ENCODE data around the gene AFF4. TPM values are rescaled to one million over a fixed set of nuclear protein-coding genes. Genes with fewer than 3 reads are reported as not detected.
A peak's percentile ranks its signal among the peaks of the same experiment; 100 is the strongest.

The AFF4 gene
- polyA plus RNA-seq, 3 donors = 9.7 to 17.7 (median 17.6) TPM

DNA sequence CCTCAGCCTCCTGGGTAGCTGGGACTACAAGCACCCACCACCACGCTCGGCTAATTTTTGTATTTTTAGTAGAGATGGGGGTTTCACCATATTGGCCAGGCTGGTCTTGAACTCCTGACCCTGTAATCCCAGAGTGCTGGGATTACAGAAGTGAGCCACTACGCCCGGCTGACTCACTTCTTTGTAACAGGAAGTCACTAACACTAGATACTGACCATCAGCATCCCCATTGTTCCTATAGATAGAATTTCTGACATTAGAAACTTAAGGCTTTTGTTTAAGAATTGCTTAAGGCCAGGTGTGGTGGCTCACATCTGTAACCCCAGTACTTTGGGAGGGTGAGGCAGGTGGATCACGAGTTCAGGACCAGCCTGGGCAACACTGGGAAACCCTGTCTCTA, 47.8 kb downstream of the AFF4 start:
- Histone ChIP-seq H3K9me3 (replicated peaks in 1 of 2; ENCODE audit: control insufficient read depth in 1 of 2, insufficient read depth in 1 of 2, low read length in 2 of 2) (no peaks in the 10 kb centered on the region), H3K9ac (ENCODE audit: insufficient read depth, low read length, poor library complexity, severe bottlenecking) (no peak overlapping the region), H4K20me1 (ENCODE audit: insufficient read depth, low read length) (peaks cover 48% of the 10 kb centered on the region), H3K36me3 (replicated peaks in 1 of 2; ENCODE audit: control insufficient read depth in 1 of 2, insufficient read depth in 2 of 2, low read length in 2 of 2) (peaks cover 33 to 73% of the 10 kb centered on the region in 2 donors), H3K4me2 (replicated peaks; ENCODE audit: extremely low read depth, low read length, poor library complexity, severe bottlenecking) (no peak overlapping the region), H3K27me3 (ENCODE audit: control insufficient read depth in 2 of 2, insufficient read depth in 2 of 2, low read length in 2 of 2) (no peaks in the 10 kb centered on the region), H3K4me3 (replicated peaks in 1 of 3; ENCODE audit: low read depth in 2 of 3, low read length in 3 of 3) (no peak overlapping the region), H3K4me1 (ENCODE audit: control insufficient read depth in 1 of 2, insufficient read depth in 2 of 2, low read length in 2 of 2) (peaks cover 3 to 8% of the 10 kb centered on the region in 2 donors), H2AFZ (ENCODE audit: insufficient read depth, low read depth, low read length, poor library complexity, severe bottlenecking) (no peak overlapping the region), H3K79me2 (ENCODE audit: insufficient read depth, low read length) (peaks cover 9% of the 10 kb centered on the region), H3K27ac (ENCODE audit: low read depth in 1 of 2, low read length in 2 of 2) (peak overlapping the region in 1 of 2 donors; percentile 1)
- DNase-seq = peak; percentile 53 to 55 (median 53)
- Mint-ChIP-seq H3K4me3 (no peak overlapping the region), H3K27ac (peak overlapping the region in 6 of 7 donors; percentile 48 to 82 (median 70)), H3K4me1 (peaks cover 10% of the 10 kb centered on the region), H3K27me3 (ENCODE audit: low read depth in 3 of 3) (no peaks in the 10 kb centered on the region), H3K9me3 (no peaks in the 10 kb centered on the region), H3K36me3 (peaks cover 48 to 78% of the 10 kb centered on the region in 2 donors)
- WGBS (ENCODE audit: insufficient coverage) = no CpG with 5 or more reads among the region's 5 CpGs
- intact Hi-C loops (cut with micrococcal nuclease) = loop anchor here in 1 of 2 donors (10.0 kb wide), 1 partner anchor 49 kb away; the partner anchor contains the start of gene AFF4
- TF ChIP-seq CTCF (IDR thresholded peaks at IDR 0.05) = no peak

- Mint-ChIP-seq H3K4me3 (no peak overlapping the region), H3K27me3 (ENCODE audit: low read depth in 3 of 3) (no peaks in the 10 kb centered on the region), H3K36me3 (peaks cover 45 to 59% of the 10 kb centered on the region in 2 donors), H3K27ac (no peak overlapping the region), H3K4me1 (peaks cover 5% of the 10 kb centered on the region), H3K9me3 (no peaks in the 10 kb centered on the region)
- no CpG with 5 or more reads among the region's 1 CpG for WGBS (ENCODE audit: insufficient coverage)
- no peak for TF ChIP-seq CTCF (IDR thresholded peaks at IDR 0.05)
- Histone ChIP-seq H4K20me1 (ENCODE audit: insufficient read depth, low read length) (peaks cover 56% of the 10 kb centered on the region), H3K79me2 (ENCODE audit: insufficient read depth, low read length) (no peaks in the 10 kb centered on the region), H3K9ac (ENCODE audit: insufficient read depth, low read length, poor library complexity, severe bottlenecking) (no peak overlapping the region), H3K36me3 (replicated peaks in 1 of 2; ENCODE audit: control insufficient read depth in 1 of 2, insufficient read depth in 2 of 2, low read length in 2 of 2) (peaks cover 40 to 52% of the 10 kb centered on the region in 2 donors), H3K4me1 (ENCODE audit: control insufficient read depth in 1 of 2, insufficient read depth in 2 of 2, low read length in 2 of 2) (no peaks in the 10 kb centered on the region), H3K9me3 (replicated peaks in 1 of 2; ENCODE audit: control insufficient read depth in 1 of 2, insufficient read depth in 1 of 2, low read length in 2 of 2) (no peaks in the 10 kb centered on the region), H2AFZ (ENCODE audit: insufficient read depth, low read depth, low read length, poor library complexity, severe bottlenecking) (no peak overlapping the region), H3K27me3 (ENCODE audit: control insufficient read depth in 2 of 2, insufficient read depth in 2 of 2, low read length in 2 of 2) (no peaks in the 10 kb centered on the region), H3K4me3 (replicated peaks in 1 of 3; ENCODE audit: low read depth in 2 of 3, low read length in 3 of 3) (no peak overlapping the region), H3K4me2 (replicated peaks; ENCODE audit: extremely low read depth, low read length, poor library complexity, severe bottlenecking) (no peak overlapping the region), H3K27ac (ENCODE audit: low read depth in 1 of 2, low read length in 2 of 2) (no peak overlapping the region)
- DNase-seq = no peak
- intact Hi-C loops (cut with micrococcal nuclease) = loop anchor here in 1 of 2 donors (10.0 kb wide), 1 partner anchor 55 kb away; the partner anchor contains the start of gene AFF4
These were observed 53.7 kb downstream of the AFF4 start for GRCh38 chr5:132909702-132910101.
